Endothelial cell of umbilical vein (primary cell): ENCODE measurements around the gene RAB40A.

ENCODE experiments used
- EZH2 ChIP-seq: IDR thresholded peaks from 2 replicates; pipeline ENCODE4 v1.6.1; 2012; ENCODE audit warnings: borderline replicate concordance, low read depth, mild to moderate bottlenecking, moderate library complexity, low read length, inconsistent platforms; ENCODE audit not compliant: severe bottlenecking
- FOS ChIP-seq: IDR thresholded peaks from 2 replicates; pipeline ENCODE4 v1.6.1; 2011; ENCODE audit warnings: mild to moderate bottlenecking, low read length, moderate library complexity, borderline replicate concordance; ENCODE audit not compliant: insufficient read depth
- JUN ChIP-seq: IDR thresholded peaks from 2 replicates; pipeline ENCODE4 v1.6.1; 2011; ENCODE audit warnings: borderline replicate concordance, low read depth; ENCODE audit not compliant: insufficient read length, insufficient read depth
- MYC ChIP-seq: IDR thresholded peaks from one replicate; pipeline ENCODE4 v1.6.1; 2011; ENCODE audit warnings: mild to moderate bottlenecking, low read depth, low read length
- POLR2A ChIP-seq: IDR thresholded peaks from 2 replicates; pipeline ENCODE4 v1.6.1; 2012; ENCODE audit warnings: low read depth, mild to moderate bottlenecking, control low read depth, low read length
- POLR2AphosphoS5 ChIP-seq: IDR thresholded peaks from 2 replicates; pipeline ENCODE4 v1.6.1; 2012; ENCODE audit warnings: low read depth, mild to moderate bottlenecking, control low read depth, low read length, moderate library complexity; ENCODE audit not compliant: insufficient read depth
- TF ChIP-seq, protein P1 (sequence below), 2 donors: IDR thresholded peaks; 1 replicate in 1 of 2; 2 replicates in 1 of 2; pipeline ENCODE4 v1.5.1; 2011; ENCODE audit warnings: low read length in 2 of 2, mild to moderate bottlenecking in 2 of 2, moderate library complexity in 2 of 2, control low read depth in 1 of 2, inconsistent platforms in 1 of 2, low read depth in 1 of 2; ENCODE audit not compliant: insufficient read depth in 1 of 2; ENCODE audit errors: extremely low read depth in 1 of 2

DNA sequence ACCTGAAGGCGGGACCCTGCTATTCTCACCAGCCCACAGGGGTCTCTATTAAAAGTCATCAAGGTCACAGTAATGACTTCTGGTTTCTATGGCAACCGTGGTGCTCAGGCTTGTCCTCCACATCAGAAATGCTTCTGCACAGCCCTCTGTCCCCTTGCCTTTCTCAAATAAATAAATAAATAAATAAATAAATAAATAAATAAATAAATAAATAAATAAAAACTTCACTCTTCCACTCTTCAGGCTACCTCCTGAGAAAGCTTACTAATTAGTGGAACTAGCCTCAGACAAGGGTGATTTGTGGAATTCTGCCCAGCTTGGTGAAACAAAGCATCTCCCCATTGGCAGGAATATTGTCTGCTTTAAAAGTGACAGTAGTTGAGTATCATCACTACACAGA lies 5.5 kb upstream of the RAB40A start:
- TF ChIP-seq MYC (no peak), POLR2A (no peak), JUN (no peak), POLR2AphosphoS5 (no peak), EZH2 (no peak), FOS (no peak)
- TF ChIP-seq, protein P1, sequence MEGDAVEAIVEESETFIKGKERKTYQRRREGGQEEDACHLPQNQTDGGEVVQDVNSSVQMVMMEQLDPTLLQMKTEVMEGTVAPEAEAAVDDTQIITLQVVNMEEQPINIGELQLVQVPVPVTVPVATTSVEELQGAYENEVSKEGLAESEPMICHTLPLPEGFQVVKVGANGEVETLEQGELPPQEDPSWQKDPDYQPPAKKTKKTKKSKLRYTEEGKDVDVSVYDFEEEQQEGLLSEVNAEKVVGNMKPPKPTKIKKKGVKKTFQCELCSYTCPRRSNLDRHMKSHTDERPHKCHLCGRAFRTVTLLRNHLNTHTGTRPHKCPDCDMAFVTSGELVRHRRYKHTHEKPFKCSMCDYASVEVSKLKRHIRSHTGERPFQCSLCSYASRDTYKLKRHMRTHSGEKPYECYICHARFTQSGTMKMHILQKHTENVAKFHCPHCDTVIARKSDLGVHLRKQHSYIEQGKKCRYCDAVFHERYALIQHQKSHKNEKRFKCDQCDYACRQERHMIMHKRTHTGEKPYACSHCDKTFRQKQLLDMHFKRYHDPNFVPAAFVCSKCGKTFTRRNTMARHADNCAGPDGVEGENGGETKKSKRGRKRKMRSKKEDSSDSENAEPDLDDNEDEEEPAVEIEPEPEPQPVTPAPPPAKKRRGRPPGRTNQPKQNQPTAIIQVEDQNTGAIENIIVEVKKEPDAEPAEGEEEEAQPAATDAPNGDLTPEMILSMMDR (IDR thresholded peaks at IDR 0.05; ENCODE audit: extremely low read depth in 1 of 2, insufficient read depth in 1 of 2, low read depth in 1 of 2, low read length in 2 of 2): no peak
